NCI-H2029 (cell line): Measurements from ENCODE around the gene AHCYL1.

Experiments
- DNase-seq: peaks from one replicate; lab custom pipeline; 2025; lab: John Stamatoyannopoulos, UW

The AHCYL1 gene

GRCh38 chr1:110038271-110038670, 53.7 kb downstream of the AHCYL1 start:
- no peak for DNase-seq

- DNase-seq, result no peak
Observed at GRCh38 chr1:110039641-110040040, 55.1 kb downstream of the AHCYL1 start.

- DNase-seq, result no peak
Observed at GRCh38 chr1:110040548-110040947, 56.0 kb downstream of the AHCYL1 start.

- DNase-seq, result no peak
Observed at GRCh38 chr1:110043016-110043415, 58.5 kb downstream of the AHCYL1 start.

GRCh38 chr1:110047463-110047862, 62.9 kb downstream of the AHCYL1 start:
- no peak for DNase-seq

DNA sequence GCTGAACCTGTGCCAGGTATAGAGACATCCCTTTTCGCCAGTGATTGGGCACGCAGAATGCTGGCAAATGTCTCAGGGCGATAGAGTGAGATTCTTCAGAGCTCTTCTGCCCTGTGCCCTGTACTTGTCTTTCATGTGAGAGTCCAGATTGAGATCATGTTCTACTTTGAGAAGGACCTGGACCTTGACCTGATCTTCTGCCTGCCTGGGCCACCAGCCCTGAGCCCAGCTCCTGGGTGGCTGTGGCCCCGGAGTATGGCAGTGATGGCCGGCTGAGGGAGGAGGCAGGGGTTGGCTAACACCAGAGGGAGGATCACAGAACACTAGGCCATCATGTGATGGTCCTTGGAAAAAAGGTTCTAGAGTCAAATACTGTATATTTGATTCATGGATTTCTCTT, 63.7 kb downstream of the AHCYL1 start:
- DNase-seq, result no peak

DNA sequence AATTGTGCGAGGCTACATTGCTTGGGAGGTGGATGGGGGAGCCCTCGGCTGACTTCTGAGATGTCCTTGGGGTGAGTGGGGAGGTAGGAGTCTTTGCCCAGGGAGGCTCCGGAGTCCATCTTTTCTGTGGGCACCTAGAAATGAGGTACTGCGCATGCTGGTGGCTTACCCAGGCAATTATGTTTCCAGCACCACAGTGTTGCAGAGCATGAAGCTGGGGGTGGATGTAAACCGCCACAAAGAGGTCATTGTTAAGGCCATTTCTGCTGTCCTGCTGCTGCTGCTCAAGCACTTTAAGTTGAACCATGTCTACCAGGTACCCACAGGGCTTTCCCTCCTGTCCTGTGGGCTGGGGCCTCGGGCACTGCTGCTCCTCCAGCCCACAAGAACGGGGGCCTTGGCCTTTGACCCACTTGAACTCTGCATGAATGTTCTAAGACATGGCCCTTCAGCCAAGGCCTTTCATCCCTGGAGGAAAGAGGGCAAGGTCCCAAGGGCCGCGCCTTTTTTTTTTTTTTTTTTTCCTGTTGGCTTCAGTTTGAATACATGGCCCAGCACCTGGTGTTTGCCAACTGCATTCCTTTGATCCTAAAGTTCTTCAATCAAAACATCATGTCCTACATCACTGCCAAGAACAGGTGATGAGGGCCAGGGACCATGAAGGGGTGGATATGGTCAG, 64.5 kb downstream of the AHCYL1 start:
- no peak for DNase-seq

DNA sequence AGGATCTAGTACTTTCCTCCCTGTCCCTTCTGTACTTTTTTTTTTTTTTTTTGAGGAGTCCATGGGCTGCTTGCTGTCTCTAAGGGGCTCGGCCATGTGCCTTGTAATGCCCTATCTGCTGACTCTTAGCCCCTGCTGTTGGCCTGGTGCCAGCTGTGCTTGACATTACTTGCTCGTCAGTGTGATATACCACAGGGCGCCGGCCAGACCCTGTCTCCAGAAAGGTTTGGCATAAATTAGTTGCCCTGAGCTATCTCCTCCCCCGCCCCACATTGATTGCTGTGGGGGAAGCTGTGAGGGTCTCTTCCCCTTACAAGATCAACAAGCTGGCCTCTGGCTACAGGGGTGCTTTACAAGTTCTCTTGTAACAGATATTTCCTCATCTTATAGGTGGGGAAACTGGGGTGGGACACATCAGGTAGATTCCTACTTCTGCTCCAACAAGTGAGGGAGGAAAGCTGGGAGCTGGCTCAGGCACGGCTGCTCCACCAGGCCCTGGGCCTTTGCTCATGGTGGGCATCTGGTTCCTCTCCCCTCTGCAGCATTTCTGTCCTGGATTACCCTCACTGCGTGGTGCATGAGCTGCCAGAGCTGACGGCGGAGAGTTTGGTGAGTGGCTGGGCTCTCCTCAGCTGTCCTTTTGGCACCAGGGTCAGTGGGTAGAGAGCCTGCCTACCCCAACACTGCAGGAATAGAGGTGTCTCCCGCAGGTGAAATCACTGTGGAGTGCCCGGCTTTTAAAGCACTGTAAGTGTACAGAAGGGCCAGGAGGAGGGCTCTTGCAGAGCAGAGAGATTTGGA, 65.4 kb downstream of the AHCYL1 start:
- DNase-seq, result no peak

DNA sequence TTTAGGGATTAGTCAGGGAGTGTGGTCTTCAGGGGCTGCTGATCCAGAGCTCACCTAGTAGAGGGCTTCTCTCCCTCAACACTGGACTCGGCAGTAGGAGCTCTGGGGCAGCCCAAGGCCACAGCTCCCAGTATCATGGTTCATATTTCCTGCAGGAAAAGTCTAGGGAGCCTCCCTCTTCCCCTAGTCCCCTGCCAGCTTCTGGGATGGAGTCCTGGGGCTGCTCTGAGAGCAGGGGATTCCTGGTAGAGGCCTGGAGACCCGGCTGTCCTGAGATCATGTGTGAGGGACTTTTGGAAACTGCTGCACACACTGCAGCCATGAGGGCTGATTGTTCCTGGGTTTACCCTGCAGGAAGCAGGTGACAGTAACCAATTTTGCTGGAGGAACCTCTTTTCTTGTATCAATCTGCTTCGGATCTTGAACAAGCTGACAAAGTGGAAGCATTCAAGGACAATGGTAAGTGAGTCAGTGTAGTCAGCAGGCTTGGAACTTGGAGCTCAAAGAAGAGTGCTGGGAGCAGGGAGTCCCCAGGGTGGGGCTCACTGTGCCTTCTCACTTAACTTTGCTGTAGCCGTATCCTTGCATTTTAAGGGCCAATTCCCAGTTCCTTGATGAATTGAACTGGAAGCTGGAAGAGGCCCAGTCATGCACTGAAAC, 66.2 kb downstream of the AHCYL1 start:
- no peak for DNase-seq

DNA sequence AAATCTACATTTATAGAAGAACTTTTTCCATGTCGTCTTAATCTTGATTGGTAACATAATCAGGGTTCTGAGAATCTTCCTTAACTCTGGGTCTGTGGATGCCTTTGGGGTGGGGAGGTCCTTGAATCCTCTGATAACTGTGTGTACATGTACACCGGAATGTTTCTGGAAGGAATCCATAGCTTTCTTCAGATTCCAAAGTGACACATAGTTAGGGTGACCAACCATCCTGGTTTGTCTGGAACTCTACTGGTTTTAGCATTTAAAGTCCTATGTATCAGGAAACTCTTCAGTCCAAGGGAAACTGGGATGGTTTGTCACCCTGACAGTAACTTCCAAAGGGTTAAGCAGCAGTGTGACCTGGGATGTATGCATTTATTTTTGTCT, 66.7 kb downstream of the AHCYL1 start:
- no peak for DNase-seq

DNA sequence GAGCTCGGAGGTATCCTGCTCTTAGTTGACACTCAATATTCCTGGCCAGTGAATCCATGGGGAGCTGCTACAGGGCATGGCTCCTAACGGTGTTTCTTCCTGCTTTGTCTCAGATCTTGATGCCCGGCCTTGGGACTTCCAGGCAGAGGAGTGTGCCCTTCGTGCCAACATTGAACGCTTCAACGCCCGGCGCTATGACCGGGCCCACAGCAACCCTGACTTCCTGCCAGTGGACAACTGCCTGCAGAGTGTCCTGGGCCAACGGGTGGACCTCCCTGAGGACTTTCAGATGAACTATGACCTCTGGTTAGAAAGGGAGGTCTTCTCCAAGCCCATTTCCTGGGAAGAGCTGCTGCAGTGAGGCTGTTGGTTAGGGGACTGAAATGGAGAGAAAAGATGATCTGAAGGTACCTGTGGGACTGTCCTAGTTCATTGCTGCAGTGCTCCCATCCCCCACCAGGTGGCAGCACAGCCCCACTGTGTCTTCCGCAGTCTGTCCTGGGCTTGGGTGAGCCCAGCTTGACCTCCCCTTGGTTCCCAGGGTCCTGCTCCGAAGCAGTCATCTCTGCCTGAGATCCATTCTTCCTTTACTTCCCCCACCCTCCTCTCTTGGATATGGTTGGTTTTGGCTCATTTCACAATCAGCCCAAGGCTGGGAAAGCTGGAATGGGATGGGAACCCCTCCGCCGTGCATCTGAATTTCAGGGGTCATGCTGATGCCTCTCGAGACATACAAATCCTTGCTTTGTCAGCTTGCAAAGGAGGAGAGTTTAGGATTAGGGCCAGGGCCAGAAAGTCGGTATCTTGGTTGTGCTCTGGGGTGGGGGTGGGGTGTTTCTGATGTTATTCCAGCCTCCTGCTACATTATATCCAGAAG, 69.2 kb downstream of the AHCYL1 start:
- DNase-seq, result peak; percentile 2

- no peak for DNase-seq
Observed at GRCh38 chr1:110055493-110056284, 71.1 kb downstream of the AHCYL1 start.

DNA sequence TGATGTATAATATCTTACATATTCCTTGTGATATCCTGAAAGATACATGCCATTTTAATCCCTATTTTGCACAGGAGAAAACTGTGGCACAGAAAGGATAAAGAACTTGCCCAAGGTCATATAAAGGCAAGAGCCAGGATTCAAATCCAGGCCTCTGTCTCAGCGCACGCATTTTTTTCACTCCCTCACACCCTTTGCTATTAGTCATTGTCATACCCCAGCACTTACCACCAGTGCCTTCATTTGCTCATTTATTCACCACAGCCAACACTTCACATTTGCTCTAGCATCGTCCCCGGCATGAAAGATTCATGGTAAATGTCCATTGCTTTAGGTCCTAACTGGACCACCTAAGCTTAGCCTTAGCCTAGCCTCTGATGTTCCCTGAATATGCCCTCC, 71.7 kb downstream of the AHCYL1 start:
- no peak for DNase-seq

DNA sequence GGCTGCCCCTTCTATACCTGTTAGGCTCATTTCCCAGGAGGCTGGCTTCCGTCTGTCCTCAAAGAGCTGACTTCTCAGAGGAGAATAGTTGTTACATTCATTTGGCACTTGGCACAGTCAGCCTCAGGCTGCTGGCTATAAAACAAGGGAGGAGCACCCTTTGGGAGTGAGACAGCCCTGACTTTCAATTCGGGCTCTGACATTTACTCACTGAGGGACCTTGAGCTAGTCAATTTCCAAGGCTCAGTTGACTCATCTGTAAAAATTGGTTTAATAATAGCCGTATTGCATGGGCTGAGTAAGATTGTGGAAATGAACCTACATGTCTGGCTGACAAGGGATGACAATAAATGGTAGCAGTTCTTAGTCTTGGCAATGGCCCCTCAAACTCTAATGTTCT, 72.2 kb downstream of the AHCYL1 start:
- DNase-seq, result no peak

GRCh38 chr1:110057963-110058518, 73.5 kb downstream of the AHCYL1 start:
- DNase-seq, result no peak

GRCh38 chr1:110058591-110058990, 74.0 kb downstream of the AHCYL1 start:
- no peak for DNase-seq

- no peak for DNase-seq
Observed at GRCh38 chr1:110059133-110059863, 74.7 kb downstream of the AHCYL1 start.

DNA sequence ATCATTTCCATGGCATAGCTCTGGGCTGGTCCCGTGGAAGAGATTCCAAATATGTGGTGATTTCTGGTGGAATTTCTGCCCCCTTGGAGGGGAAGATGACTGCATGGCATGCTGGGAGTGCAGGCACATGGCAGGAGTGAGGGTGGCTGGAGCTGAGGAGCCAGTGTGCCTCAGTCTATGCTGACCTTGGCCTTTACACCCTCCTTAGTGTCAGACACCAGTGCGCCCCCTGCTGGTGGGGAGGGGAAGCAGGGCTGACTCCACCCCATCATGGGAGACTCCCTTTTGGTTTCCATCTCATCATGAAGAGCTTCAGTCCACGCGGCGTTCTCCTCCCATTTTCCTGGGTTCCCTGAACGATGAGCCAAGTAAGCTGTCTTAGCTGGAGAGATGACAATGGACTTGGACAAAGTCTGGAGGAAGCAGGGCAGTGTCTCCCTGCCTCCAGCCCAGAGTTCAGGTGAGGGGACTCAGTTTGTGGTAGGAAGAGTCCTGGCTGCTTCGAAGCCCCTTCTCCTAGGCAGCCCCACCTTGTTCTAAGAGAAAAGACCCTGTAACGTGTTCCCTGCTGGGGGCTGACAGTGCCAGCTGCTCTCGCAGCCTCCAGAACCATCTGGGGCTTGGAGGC, 75.6 kb downstream of the AHCYL1 start:
- peak; percentile 2 for DNase-seq

GRCh38 chr1:110060662-110061060, 76.1 kb downstream of the AHCYL1 start:
- DNase-seq, result no peak

- no peak for DNase-seq
Observed at GRCh38 chr1:110061341-110061740, 76.8 kb downstream of the AHCYL1 start.
